Panc1 (cell line): ENCODE data around the gene MMP3. TPM values are rescaled to one million over a fixed set of nuclear protein-coding genes. Genes with fewer than 3 reads are reported as not detected.

Source experiments
- ATAC-seq: fragments of 200-7000 bp; cut with Tn5 transposase; 2 replicates; pipeline ENCODE4 v1.9.1; 2020; ENCODE audit warnings: mild to moderate bottlenecking, moderate library complexity
- BruUV-seq: library from RNA; stranded (reverse); fragments of 400-500 nt; replicated peaks from 2 replicates; lab custom pipeline; 2021; lab: Mats Ljungman, UMichigan
- CTCF ChIA-PET: fragments of 300-600 bp; sonication (Branson Sonifier 250); formaldehyde crosslinking; loops from one replicate; lab custom pipeline; 2022; ENCODE audit warnings: antibody characterized with exemption; lab: Charles Lee
- POLR2A ChIA-PET: fragments of 300-600 bp; sonication (Branson Sonifier 250); formaldehyde crosslinking; loops from one replicate; lab custom pipeline; 2022; ENCODE audit warnings: antibody characterized with exemption; lab: Charles Lee
- DNase-seq: peaks from one replicate; pipeline ENCODE4 v3.0.0-alpha.2; 2010; ENCODE audit warnings: low read depth, low spot score
- H3K27ac ChIP-seq: 2 replicates; pipeline ENCODE4 v1.5.1; 2011; ENCODE audit warnings: mild to moderate bottlenecking, low read length, inconsistent platforms
- H3K27me3 ChIP-seq: fragments of 200-500 bp; sonication (Bioruptor generic); 2 replicates; pipeline ENCODE4 v1.6.0; 2014; ENCODE audit warnings: low read length, inconsistent platforms; ENCODE audit not compliant: control insufficient read depth, insufficient read depth
- H3K36me3 ChIP-seq: fragments of 200-500 bp; sonication (Bioruptor generic); 2 replicates; pipeline ENCODE4 v1.5.1; 2014; ENCODE audit warnings: inconsistent platforms, mild to moderate bottlenecking, low read length, moderate library complexity; ENCODE audit not compliant: control insufficient read depth, insufficient read depth
- H3K4me1 ChIP-seq: 2 replicates; pipeline ENCODE4 v1.5.1; 2011; ENCODE audit warnings: inconsistent platforms, mild to moderate bottlenecking, low read length, moderate library complexity; ENCODE audit not compliant: control insufficient read depth, insufficient read depth
- H3K4me3 ChIP-seq, 2 experiments: 2 replicates each; pipeline ENCODE4 v1.5.1; 2011 to 2012; ENCODE audit warnings: low read depth in 2 of 2, low read length in 2 of 2, mild to moderate bottlenecking in 2 of 2, inconsistent platforms in 1 of 2, moderate library complexity in 1 of 2
- H3K9me3 ChIP-seq: fragments of 200-500 bp; sonication (Bioruptor generic); 2 replicates; pipeline ENCODE4 v1.5.1; 2014; ENCODE audit warnings: low read depth, mild to moderate bottlenecking, inconsistent platforms, low read length, moderate library complexity; ENCODE audit not compliant: control insufficient read depth, insufficient read depth
- POLR2AphosphoS5 ChIP-seq: IDR thresholded peaks from 2 replicates; pipeline ENCODE4 v1.6.1; 2012; ENCODE audit warnings: mild to moderate bottlenecking, low read depth, low read length, moderate library complexity
- SIN3A ChIP-seq: IDR thresholded peaks from 2 replicates; pipeline ENCODE4 v1.6.1; 2012; ENCODE audit warnings: low read depth, mild to moderate bottlenecking, low read length, moderate library complexity, borderline replicate concordance; ENCODE audit not compliant: insufficient read depth
- TCF7L2 ChIP-seq: IDR thresholded peaks from 2 replicates; pipeline ENCODE4 v1.6.1; 2011; ENCODE audit warnings: mild to moderate bottlenecking, low read depth, low read length, inconsistent platforms
- in situ Hi-C: cut with HindIII; loops from 2 replicates; pipeline ENCODE4 v1.10.0; 2016; ENCODE audit warnings: low sequenced_read_pairs, low pct_unique_long_range_greater_than_20kb
- intact Hi-C: fragments of 100-400 bp; cut with micrococcal nuclease; formaldehyde crosslinking; loops from one replicate; pipeline ENCODE4 v1.10.0; 2022; ENCODE audit not compliant: unreplicated experiment
- total RNA-seq: library from RNA; stranded (reverse); gene quantifications from one replicate; pipeline ENCODE4 v1.2.1, GENCODE V29; 2021; ENCODE audit not compliant: unreplicated experiment
- TF ChIP-seq, protein P1 (sequence below): fragments of 450-650 bp; IDR thresholded peaks from 2 replicates; pipeline ENCODE4 v1.5.1; 2017; ENCODE audit warnings: mild to moderate bottlenecking
- TF ChIP-seq, protein P2 (sequence below), 2 experiments: IDR thresholded peaks; 2 replicates each; pipeline ENCODE4 v1.6.1; 2011 to 2012; ENCODE audit warnings: low read depth in 2 of 2, control low read depth in 1 of 2, low read length in 1 of 2, mild to moderate bottlenecking in 1 of 2, moderate library complexity in 1 of 2; ENCODE audit not compliant: insufficient read depth in 1 of 2

MMP3 gene
- total RNA-seq, 1 experiment from 2014 or later: not detected

DNA sequence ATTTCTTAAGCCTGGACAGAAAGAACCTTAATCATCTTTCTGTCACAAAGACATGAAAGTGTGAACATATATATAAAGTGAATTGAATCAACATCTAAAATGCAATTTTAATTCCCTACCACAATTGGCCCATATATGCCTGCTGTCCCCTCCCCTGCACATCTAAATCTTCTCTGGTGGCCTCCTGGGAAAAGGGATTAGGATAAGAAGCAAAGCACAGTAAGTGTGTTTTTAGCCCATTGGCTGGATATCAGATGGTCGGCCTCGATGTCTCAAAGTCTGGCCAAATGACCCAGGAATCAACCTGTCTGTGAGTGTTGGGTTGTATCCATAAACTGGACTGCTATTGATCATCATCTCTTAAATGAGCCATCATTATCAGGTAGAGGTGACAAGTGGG is 5.8 kb downstream of the MMP3 start:
- ChIA-PET CTCF (no interaction called here), POLR2A (no interaction called here)
- no TSS peak for BruUV-seq
- no peak overlapping the region for H3K27ac ChIP-seq
- intact Hi-C loops: no loop called here
- TF ChIP-seq SIN3A: no peak
- TF ChIP-seq, protein P1, sequence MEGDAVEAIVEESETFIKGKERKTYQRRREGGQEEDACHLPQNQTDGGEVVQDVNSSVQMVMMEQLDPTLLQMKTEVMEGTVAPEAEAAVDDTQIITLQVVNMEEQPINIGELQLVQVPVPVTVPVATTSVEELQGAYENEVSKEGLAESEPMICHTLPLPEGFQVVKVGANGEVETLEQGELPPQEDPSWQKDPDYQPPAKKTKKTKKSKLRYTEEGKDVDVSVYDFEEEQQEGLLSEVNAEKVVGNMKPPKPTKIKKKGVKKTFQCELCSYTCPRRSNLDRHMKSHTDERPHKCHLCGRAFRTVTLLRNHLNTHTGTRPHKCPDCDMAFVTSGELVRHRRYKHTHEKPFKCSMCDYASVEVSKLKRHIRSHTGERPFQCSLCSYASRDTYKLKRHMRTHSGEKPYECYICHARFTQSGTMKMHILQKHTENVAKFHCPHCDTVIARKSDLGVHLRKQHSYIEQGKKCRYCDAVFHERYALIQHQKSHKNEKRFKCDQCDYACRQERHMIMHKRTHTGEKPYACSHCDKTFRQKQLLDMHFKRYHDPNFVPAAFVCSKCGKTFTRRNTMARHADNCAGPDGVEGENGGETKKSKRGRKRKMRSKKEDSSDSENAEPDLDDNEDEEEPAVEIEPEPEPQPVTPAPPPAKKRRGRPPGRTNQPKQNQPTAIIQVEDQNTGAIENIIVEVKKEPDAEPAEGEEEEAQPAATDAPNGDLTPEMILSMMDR: no peak
- no peak for TF ChIP-seq POLR2AphosphoS5
- TF ChIP-seq, protein P2, sequence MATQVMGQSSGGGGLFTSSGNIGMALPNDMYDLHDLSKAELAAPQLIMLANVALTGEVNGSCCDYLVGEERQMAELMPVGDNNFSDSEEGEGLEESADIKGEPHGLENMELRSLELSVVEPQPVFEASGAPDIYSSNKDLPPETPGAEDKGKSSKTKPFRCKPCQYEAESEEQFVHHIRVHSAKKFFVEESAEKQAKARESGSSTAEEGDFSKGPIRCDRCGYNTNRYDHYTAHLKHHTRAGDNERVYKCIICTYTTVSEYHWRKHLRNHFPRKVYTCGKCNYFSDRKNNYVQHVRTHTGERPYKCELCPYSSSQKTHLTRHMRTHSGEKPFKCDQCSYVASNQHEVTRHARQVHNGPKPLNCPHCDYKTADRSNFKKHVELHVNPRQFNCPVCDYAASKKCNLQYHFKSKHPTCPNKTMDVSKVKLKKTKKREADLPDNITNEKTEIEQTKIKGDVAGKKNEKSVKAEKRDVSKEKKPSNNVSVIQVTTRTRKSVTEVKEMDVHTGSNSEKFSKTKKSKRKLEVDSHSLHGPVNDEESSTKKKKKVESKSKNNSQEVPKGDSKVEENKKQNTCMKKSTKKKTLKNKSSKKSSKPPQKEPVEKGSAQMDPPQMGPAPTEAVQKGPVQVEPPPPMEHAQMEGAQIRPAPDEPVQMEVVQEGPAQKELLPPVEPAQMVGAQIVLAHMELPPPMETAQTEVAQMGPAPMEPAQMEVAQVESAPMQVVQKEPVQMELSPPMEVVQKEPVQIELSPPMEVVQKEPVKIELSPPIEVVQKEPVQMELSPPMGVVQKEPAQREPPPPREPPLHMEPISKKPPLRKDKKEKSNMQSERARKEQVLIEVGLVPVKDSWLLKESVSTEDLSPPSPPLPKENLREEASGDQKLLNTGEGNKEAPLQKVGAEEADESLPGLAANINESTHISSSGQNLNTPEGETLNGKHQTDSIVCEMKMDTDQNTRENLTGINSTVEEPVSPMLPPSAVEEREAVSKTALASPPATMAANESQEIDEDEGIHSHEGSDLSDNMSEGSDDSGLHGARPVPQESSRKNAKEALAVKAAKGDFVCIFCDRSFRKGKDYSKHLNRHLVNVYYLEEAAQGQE (IDR thresholded peaks at IDR 0.05; ENCODE audit: insufficient read depth in 1 of 2, low read depth in 2 of 2, low read length in 1 of 2): no peak
- TF ChIP-seq TCF7L2: no peak
- no peaks in the 10 kb centered on the region for H3K9me3 ChIP-seq
- H3K36me3 ChIP-seq: no peaks in the 10 kb centered on the region
- no peak for ATAC-seq
- in situ Hi-C loops: no loop called here
- DNase-seq: no peak
- H3K4me3 ChIP-seq: no peak overlapping the region
- H3K4me1 ChIP-seq: no peaks in the 10 kb centered on the region
- H3K27me3 ChIP-seq: peaks cover 28% of the 10 kb centered on the region

DNA sequence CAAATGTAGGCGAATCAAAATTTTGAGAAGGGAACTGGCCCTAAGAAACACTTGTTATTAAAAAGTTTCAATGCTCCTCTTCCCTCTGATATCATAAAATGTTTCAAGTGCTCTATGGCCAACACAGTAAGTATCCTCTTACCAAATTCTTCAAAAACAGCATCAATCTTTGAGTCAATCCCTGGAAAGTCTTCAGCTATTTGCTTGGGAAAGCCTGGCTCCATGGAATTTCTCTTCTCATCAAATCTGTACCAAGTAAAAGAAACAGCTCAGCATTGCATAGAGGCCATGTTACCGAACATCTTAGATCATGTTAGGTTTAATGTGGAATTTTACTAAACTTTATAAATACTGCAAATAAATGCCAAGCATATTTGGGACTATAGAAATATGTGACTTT is 6.3 kb downstream of the MMP3 start:
- Histone ChIP-seq H3K4me3 (no peak overlapping the region), H3K36me3 (no peaks in the 10 kb centered on the region), H3K27ac (no peak overlapping the region), H3K27me3 (peaks cover 30% of the 10 kb centered on the region), H3K9me3 (no peaks in the 10 kb centered on the region), H3K4me1 (no peaks in the 10 kb centered on the region)
- CTCF ChIA-PET: no interaction called here
- intact Hi-C loops (no loop called here), in situ Hi-C loops (no loop called here)
- BruUV-seq: no TSS peak
- no peak for TF ChIP-seq POLR2AphosphoS5
- POLR2A ChIA-PET: no interaction called here
- DNase-seq (no peak), ATAC-seq (no peak)

DNA sequence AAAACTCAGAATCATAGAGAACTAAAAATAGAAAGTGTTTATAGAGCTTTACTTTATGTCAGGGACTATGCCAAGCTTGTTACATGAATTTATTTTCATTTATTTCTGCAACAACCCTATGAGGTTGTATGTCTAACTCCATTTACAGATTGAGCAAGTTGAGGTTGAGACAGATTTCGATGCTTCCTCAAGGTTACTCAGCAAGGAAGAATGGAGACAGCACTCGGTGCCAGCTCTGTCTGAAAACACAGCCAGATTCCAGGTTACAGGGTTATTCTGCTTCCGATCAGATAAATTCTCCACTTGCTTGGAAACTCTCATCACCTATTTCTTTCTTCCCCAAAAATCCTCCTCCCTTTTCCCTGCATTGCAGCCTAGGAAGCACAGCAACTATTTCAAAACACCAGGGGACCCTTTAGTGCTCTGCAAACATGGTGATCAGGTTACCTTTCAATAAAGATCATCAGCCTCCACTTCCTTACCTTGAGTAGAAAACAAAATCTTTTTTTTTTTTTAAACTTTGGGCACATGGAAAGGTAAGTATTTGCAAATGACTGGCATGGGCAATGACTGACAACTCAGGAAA is 7.0 kb downstream of the MMP3 start:
- DNase-seq: no peak
- POLR2A ChIA-PET: no interaction called here
- Histone ChIP-seq H3K27ac (no peak overlapping the region), H3K36me3 (no peaks in the 10 kb centered on the region), H3K27me3 (peaks cover 26% of the 10 kb centered on the region), H3K9me3 (no peaks in the 10 kb centered on the region), H3K4me1 (peaks cover 1% of the 10 kb centered on the region; the same call in 1 of the 2 replicates), H3K4me3 (no peak overlapping the region)
- TF ChIP-seq SIN3A: no peak
- TF ChIP-seq TCF7L2: no peak
- no peak for TF ChIP-seq POLR2AphosphoS5
- TF ChIP-seq, protein P1: no peak
- TF ChIP-seq, protein P2 (IDR thresholded peaks at IDR 0.05; ENCODE audit: insufficient read depth in 1 of 2, low read depth in 2 of 2, low read length in 1 of 2): no peak
- in situ Hi-C loops: no loop called here
- intact Hi-C loops: no loop called here
- ATAC-seq: no peak
- CTCF ChIA-PET: interaction anchor here (0.6 to 0.9 kb wide), 2 partner anchors 78 to 106 kb away, joined by 3 to 5 read pairs; no protein-coding TSS in a partner anchor
- BruUV-seq: no TSS peak
